Tibial artery (tissue), 4 donors: ENCODE data around the gene CLEC3B.
A peak's percentile ranks its signal among the peaks of the same experiment; 100 is the strongest.

Source experiments
- DNase-seq, 2 donors: peaks; one replicate each; pipeline ENCODE4 v3.0.0-alpha.2; 2019
- H3K27ac ChIP-seq, 2 donors: fragments of 200-600 bp; sonication (generic) in 1 of 2; 1 replicate in 1 of 2; 2 replicates in 1 of 2; pipeline ENCODE4 v1.5.1; 2018 to 2019; ENCODE audit warnings: mild to moderate bottlenecking in 1 of 2
- H3K27me3 ChIP-seq, 2 donors: fragments of 200-600 bp; sonication (generic) in 1 of 2; one replicate each; pipeline versions ENCODE4 v1.5.1 to v1.6.0; 2016 to 2019
- H3K36me3 ChIP-seq, 3 donors: fragments of 200-600 bp; sonication (generic) in 2 of 3; one replicate each; pipeline ENCODE4 v1.5.1; 2016 to 2019; ENCODE audit warnings: mild to moderate bottlenecking in 2 of 3
- H3K4me1 ChIP-seq, 4 donors: fragments of 200-600 bp; sonication (generic) in 2 of 4; 1 replicate in 3 of 4; 2 replicates in 1 of 4; pipeline ENCODE4 v1.5.1; 2016 to 2019
- H3K4me3 ChIP-seq, 2 donors: fragments of 200-600 bp; sonication (generic) in 1 of 2; 1 replicate in 1 of 2; 2 replicates in 1 of 2; pipeline ENCODE4 v1.5.1; 2018 to 2019; ENCODE audit warnings: mild to moderate bottlenecking in 2 of 2
- H3K9me3 ChIP-seq, 3 donors: fragments of 200-600 bp; sonication (generic) in 1 of 3; one replicate each; pipeline ENCODE4 v1.5.1; 2016 to 2019
- intact Hi-C: fragments of 100-400 bp; cut with DNase I; formaldehyde crosslinking; loops from one replicate; pipeline ENCODE4 v1.15.0; 2023; ENCODE audit warnings: low total_unique reads
- TF ChIP-seq, protein P1 (sequence below), 2 experiments: fragments of 200-600 bp in 1 of 2; fragments of 450-650 bp in 1 of 2; IDR thresholded peaks; one replicate each; pipeline ENCODE4 v1.5.1; 2017 to 2019; ENCODE audit warnings: antibody characterized with exemption in 2 of 2, mild to moderate bottlenecking in 1 of 2, moderate library complexity in 1 of 2

The CLEC3B gene

DNA sequence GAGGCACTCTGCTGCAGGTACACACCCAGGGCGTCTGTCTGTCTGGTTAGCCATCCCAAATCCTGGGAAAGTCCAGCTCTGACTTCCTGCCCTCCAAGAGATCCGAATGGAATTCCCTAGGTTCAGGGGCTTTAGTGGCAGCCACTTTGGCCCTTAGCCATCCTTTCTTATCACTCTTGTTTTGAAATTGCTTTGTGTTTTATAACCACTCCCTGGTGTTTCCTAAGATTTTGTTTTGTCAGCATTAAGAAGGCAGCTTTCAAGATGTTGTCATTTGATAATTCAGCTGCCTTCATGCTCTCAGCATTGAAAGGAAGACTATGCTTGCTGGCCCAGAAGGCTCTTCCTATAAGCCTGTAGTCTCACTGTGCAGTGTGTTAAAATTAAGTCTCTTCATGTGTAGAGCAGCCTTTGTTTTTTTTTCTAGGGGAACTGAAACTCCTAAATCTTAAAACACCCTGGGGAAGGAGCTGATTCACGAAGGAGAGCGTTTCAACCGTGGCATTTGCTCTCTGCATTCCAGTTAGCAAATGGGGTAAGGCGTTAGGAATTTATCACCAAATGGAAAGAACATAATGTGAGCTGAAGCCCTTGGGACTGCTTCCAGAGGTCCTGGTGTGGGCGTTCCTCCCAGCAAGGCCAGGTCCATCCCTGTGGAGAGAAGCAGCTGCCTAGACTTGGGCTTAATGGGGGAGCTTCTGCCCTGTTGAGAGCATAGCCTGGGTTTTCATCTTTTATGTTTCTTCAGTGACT, 14.2 kb upstream of the CLEC3B start:
- Histone ChIP-seq H3K36me3 (peaks cover 0 to 16% (median 8%) of the 10 kb centered on the region in 3 donors), H3K9me3 (no peaks in the 10 kb centered on the region), H3K4me1 (peaks cover 9 to 52% (median 30%) of the 10 kb centered on the region in 4 donors), H3K27ac (peak overlapping the region; percentile 74 to 79), H3K4me3 (peak overlapping the region in 1 of 2 donors; percentile 21), H3K27me3 (no peaks in the 10 kb centered on the region)
- intact Hi-C loops: no loop called here
- peak; percentile 75 to 88 for DNase-seq
- TF ChIP-seq, protein P1, sequence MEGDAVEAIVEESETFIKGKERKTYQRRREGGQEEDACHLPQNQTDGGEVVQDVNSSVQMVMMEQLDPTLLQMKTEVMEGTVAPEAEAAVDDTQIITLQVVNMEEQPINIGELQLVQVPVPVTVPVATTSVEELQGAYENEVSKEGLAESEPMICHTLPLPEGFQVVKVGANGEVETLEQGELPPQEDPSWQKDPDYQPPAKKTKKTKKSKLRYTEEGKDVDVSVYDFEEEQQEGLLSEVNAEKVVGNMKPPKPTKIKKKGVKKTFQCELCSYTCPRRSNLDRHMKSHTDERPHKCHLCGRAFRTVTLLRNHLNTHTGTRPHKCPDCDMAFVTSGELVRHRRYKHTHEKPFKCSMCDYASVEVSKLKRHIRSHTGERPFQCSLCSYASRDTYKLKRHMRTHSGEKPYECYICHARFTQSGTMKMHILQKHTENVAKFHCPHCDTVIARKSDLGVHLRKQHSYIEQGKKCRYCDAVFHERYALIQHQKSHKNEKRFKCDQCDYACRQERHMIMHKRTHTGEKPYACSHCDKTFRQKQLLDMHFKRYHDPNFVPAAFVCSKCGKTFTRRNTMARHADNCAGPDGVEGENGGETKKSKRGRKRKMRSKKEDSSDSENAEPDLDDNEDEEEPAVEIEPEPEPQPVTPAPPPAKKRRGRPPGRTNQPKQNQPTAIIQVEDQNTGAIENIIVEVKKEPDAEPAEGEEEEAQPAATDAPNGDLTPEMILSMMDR (IDR thresholded peaks at IDR 0.05): no peak

DNA sequence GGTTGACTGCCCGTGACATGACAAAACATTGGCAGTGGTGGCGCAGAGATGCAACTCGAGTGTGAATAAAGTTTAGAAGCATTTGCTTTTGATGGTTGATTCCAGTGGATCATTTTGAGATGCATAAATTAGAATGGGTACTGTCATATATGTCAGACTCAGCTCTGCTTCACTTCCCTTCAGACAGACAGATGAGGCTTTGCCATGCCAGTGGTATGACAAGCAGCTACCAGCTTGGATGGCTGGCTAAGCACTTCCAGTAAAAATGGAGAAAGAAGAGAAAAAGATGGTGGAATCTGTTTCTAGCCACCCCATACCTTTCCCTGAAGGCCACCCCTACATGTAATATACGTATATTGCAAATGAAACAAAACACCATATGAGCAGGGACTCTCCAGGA, 13.5 kb upstream of the CLEC3B start:
- Histone ChIP-seq H3K4me3 (no peak overlapping the region), H3K36me3 (peaks cover 0 to 10% (median 1%) of the 10 kb centered on the region in 3 donors), H3K4me1 (peaks cover 9 to 52% (median 30%) of the 10 kb centered on the region in 4 donors), H3K9me3 (no peaks in the 10 kb centered on the region), H3K27me3 (no peaks in the 10 kb centered on the region), H3K27ac (peak overlapping the region; percentile 74 to 79)
- intact Hi-C loops: no loop called here
- DNase-seq: no peak
- TF ChIP-seq, protein P1 (IDR thresholded peaks at IDR 0.05): no peak

DNA sequence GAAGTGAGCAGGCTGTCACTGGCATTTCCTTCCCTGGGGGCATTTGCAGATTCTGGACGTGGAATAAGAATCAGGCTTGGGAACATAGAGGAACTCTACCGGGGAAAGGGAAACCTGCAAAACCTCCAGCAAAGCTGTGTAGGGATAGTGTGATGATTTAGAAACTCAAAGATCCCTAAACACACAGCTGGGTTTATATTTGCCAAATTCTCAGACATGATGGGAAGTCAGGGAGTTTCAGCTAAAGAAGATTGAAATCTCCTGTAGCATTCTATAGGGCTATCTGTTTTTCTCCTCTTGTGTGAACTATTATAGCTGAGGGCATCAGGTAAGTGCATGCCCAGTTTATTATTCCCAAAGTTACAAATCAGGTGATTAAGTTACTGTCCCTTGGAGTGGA, 9.2 kb upstream of the CLEC3B start:
- H3K4me1 ChIP-seq: peaks cover under 1 to 27% (median 15%) of the 10 kb centered on the region in 4 donors
- H3K36me3 ChIP-seq: no peaks in the 10 kb centered on the region
- no peak for DNase-seq
- TF ChIP-seq, protein P1 (IDR thresholded peaks at IDR 0.05): no peak
- intact Hi-C loops: no loop called here
- no peaks in the 10 kb centered on the region for H3K9me3 ChIP-seq
- no peaks in the 10 kb centered on the region for H3K27me3 ChIP-seq
- no peak overlapping the region for H3K4me3 ChIP-seq
- no peak overlapping the region for H3K27ac ChIP-seq

DNA sequence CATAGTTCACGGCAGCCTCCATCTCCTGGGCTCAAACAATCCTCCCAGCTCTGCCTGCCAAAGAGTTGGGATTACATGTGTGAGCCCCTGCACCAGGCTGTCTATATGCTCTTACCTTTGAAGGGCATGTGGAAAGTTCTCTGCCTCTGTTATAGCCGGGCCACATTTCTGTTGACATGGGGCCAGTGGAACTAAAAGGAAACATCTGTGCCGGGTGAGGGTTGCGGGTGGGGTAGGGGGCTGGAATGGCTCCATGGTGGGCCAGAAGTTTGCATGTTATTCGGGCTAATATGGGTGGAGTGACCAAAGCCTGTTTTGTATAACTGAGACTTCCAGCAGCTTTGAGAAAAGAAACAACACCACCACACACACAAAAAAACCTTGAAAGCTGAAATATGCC, 8.3 kb upstream of the CLEC3B start:
- TF ChIP-seq, protein P1 (IDR thresholded peaks at IDR 0.05): no peak
- Histone ChIP-seq H3K36me3 (no peaks in the 10 kb centered on the region), H3K4me3 (no peak overlapping the region), H3K27ac (no peak overlapping the region), H3K4me1 (peaks cover 0 to 18% (median 8%) of the 10 kb centered on the region in 4 donors), H3K9me3 (no peaks in the 10 kb centered on the region), H3K27me3 (no peaks in the 10 kb centered on the region)
- DNase-seq: no peak
- intact Hi-C loops: no loop called here

DNA sequence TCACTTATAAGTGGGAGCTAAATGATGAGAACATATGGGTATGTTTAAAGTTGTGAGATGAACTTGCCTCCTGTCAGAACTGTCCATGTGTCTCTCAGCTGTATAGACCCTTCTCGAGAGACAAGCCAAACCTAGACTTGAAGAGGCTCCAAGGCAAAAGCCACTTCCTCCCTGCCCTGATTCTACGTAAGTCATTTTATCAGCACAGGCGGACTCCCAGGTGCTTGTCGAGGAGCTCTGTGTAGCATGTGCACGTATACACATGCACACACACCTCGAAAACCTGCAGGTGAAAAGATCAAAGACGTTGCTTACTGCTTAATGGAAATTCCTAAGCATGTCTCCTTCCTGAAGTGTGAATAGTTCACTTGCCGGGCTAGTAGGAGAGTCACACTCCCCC, 5.6 kb upstream of the CLEC3B start:
- Histone ChIP-seq H3K36me3 (no peaks in the 10 kb centered on the region), H3K9me3 (no peaks in the 10 kb centered on the region), H3K4me1 (peaks cover 0 to 16% (median 14%) of the 10 kb centered on the region in 4 donors), H3K4me3 (no peak overlapping the region), H3K27me3 (no peaks in the 10 kb centered on the region), H3K27ac (no peak overlapping the region)
- intact Hi-C loops: no loop called here
- DNase-seq: no peak
- TF ChIP-seq, protein P1 (IDR thresholded peaks at IDR 0.05): no peak
